Measurements from ENCODE around the gene HNF4A. TPM values are rescaled to one million over a fixed set of nuclear protein-coding genes. Genes with fewer than 3 reads are reported as not detected.

The HNF4A gene
- total RNA-seq, 3 donors from 2014 or later, result 0.11 to 0.27 (median 0.18) TPM

DNA sequence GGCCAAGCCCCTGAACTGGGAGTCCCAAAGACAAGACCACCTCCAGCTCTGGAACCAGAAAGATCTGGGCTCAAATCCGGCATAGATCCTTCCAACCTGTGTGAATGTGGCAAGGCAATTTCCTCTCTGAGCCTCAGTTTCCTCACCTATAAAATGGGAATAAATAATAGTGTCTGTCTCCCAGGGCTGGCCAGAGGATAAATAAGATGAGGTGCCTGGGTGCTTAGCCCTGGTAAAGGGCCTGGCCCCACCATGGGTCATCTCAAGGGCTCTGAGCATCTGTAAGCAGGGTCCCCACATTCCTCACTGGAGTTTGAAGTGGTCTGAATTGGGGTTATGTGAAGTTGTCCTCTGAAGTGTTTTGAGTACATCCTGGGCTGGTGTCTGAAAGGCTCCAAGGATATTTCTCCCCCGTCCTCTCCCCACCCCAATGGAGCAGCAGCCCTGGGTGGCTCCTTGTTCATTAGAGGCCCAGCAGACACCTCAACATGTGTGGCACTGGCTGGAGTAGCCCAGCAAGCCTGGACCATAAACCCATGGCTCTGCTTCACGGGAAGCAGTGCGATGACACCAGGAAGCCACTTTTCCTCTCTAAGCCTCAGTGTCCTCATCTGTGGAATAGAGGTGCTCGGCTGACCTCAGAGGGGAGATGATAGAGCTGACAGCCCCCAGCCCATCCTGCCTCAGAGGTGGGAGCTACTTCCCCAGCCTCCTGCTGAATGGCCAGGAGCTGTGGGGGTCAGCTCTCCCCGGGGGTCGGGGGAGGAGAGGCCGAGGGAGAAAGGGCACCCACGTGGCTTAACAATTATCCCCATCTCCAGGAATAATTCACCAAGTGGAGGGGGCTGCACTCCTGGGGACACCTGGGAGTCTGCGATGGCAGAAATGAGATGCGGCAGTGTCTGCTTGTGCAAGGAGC lies 48.0 kb downstream of the HNF4A start:
- ATAC-seq (no peak), DNase-seq (no peak)
- no peak overlapping the region for H3K4me3 Mint-ChIP-seq
- no peaks in the 10 kb centered on the region for H3K4me1 Mint-ChIP-seq (ENCODE audit: low read depth)
- H3K27me3 Mint-ChIP-seq (ENCODE audit: low read depth), result no peaks in the 10 kb centered on the region
- H3K36me3 Mint-ChIP-seq (ENCODE audit: insufficient read depth), result no peaks in the 10 kb centered on the region
- no peaks in the 10 kb centered on the region for H3K9me3 Mint-ChIP-seq

DNA sequence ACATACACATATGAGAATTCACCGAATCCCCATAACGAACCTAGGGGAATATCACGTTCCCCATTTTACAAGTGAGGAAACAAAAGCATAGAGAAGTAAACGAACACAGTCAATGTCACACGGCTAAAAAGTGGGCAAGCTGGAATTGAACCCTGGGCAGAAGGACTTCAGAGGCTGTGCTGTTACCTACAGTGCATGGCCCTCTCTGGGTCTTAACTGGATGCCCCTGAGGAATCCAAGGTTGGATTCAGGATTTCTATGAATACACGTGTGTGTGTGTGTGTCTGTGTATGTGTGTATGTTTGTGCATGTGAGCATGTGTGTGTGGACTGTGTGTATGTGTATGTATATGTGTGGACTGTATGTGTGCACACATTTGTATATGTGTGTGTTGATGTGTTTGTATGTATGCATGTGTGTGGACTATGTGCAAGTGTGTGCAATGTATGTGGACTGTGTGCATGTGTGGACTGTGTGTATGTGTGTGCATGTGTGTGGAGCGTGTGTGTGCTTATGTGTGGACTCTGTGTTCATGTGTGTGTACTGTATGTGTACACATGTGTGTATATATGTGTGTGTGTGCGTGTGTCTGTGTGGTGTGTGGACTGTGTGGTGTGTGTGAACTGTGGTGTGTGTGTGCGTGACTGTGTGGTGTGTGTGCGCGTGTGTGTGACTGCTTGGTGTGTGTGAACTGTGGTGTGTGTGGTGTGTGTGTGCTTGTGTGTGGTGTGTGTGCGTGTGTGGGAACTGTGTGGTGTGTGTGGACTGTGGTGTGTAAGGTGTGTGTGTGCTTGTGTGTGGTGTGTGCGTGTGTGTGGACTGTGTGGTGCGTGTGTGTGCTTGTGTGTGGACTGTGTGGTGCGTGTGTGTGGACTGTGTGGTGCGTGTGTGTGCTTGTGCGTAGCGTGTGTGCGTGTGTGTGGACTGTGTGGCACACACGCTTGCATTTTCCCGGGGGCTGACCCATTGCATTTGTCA lies 49.0 kb downstream of the HNF4A start:
- H3K27me3 Mint-ChIP-seq (ENCODE audit: low read depth), result no peaks in the 10 kb centered on the region
- no peaks in the 10 kb centered on the region for H3K9me3 Mint-ChIP-seq
- no peak overlapping the region for H3K4me3 Mint-ChIP-seq
- no peaks in the 10 kb centered on the region for H3K36me3 Mint-ChIP-seq (ENCODE audit: insufficient read depth)
- DNase-seq, result no peak
- H3K4me1 Mint-ChIP-seq (ENCODE audit: low read depth), result no peaks in the 10 kb centered on the region
- ATAC-seq, result no peak

DNA sequence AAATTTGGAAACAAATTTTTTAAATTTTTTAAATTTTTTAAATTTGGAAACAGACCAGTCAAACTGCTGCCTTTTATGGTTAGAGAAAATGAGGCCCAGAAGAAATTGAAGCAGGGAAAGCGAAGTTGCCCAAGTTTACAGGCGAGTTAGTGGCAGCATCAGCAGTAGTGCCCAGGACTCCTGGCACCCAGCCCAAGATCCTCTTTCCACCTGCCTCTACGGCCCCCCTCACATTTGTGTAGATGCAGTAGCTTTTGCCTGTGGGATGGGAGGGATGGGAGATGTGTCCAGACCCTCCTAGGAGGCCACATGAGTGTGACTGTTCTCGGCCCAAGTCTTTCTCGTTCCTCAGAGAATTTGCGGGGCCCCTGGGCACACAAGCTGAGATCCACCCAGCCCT lies 49.8 kb downstream of the HNF4A start:
- Mint-ChIP-seq H3K36me3 (ENCODE audit: insufficient read depth) (no peaks in the 10 kb centered on the region), H3K9me3 (no peaks in the 10 kb centered on the region), H3K4me1 (ENCODE audit: low read depth) (no peaks in the 10 kb centered on the region), H3K27me3 (ENCODE audit: low read depth) (no peaks in the 10 kb centered on the region), H3K4me3 (no peak overlapping the region)
- ATAC-seq (no peak), DNase-seq (no peak)

GRCh38 chr20:44405785-44406571 lies 50.5 kb downstream of the HNF4A start:
- H3K9me3 Mint-ChIP-seq, result no peaks in the 10 kb centered on the region
- no peaks in the 10 kb centered on the region for H3K4me1 Mint-ChIP-seq (ENCODE audit: low read depth)
- DNase-seq (no peak), ATAC-seq (no peak)
- H3K36me3 Mint-ChIP-seq (ENCODE audit: insufficient read depth), result no peaks in the 10 kb centered on the region
- no peaks in the 10 kb centered on the region for H3K27me3 Mint-ChIP-seq (ENCODE audit: low read depth)
- no peak overlapping the region for H3K4me3 Mint-ChIP-seq

DNA sequence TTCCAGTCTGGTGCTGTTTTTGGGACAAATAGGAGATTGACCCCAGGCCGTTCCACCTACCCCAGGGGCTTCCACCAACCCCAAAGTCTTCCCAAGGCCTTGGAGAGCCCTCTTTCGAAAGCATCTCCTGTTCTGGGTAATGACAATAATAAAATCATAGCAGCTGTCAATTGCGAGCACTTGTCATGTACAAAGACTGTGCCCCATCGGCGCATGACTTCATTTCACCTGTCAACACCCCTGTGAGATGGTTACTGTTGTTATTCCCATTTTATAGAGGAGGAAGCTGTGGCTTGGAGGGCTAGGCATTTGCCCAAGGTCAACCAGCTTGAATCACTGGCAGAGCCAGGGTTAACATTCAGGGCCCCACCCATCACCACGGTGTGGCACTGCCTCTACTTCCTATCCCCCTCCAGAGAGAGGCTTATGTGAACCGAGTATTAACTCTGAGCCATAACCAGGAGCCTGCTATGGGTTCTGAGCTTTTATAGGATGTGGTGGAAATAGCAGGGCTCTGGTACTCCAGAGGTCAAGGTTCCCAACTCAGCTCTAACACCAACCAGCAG lies 51.2 kb downstream of the HNF4A start:
- H3K4me1 Mint-ChIP-seq (ENCODE audit: low read depth), result no peaks in the 10 kb centered on the region
- no peak for DNase-seq
- H3K36me3 Mint-ChIP-seq (ENCODE audit: insufficient read depth), result no peaks in the 10 kb centered on the region
- no peaks in the 10 kb centered on the region for H3K9me3 Mint-ChIP-seq
- H3K27me3 Mint-ChIP-seq (ENCODE audit: low read depth), result peaks cover 1% of the 10 kb centered on the region
- no peak overlapping the region for H3K4me3 Mint-ChIP-seq
- ATAC-seq, result no peak

GRCh38 chr20:44407402-44408184 lies 52.1 kb downstream of the HNF4A start:
- DNase-seq (no peak), ATAC-seq (no peak)
- peaks cover 8% of the 10 kb centered on the region for H3K27me3 Mint-ChIP-seq (ENCODE audit: low read depth)
- H3K4me1 Mint-ChIP-seq (ENCODE audit: low read depth), result no peaks in the 10 kb centered on the region
- no peaks in the 10 kb centered on the region for H3K36me3 Mint-ChIP-seq (ENCODE audit: insufficient read depth)
- H3K9me3 Mint-ChIP-seq, result no peaks in the 10 kb centered on the region
- no peak overlapping the region for H3K4me3 Mint-ChIP-seq

DNA sequence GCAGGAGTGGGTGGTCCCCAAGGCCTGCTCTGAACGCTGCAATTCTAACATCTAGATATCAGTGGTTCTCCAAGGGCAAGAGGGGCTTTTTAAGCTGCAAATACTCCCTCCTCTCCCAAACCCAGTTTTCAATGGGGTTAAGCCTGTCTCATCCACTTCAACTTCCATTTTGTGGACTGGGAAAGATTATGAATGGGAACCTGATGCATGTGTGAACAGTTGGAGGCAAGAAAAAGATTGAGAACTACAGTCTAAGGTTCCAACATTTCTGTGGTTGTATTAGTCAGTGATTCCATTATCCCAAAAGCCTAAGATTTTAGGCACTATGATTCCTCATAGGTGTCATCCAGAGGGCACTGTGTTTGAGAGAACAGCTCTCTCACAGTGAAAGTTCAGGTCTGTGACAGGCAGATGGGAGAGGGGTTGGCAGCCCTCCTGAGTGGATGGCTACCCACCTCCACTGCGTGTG lies 53.7 kb downstream of the HNF4A start:
- H3K36me3 Mint-ChIP-seq (ENCODE audit: insufficient read depth), result no peaks in the 10 kb centered on the region
- no peak for DNase-seq
- H3K4me3 Mint-ChIP-seq, result no peak overlapping the region
- no peak for ATAC-seq
- no peaks in the 10 kb centered on the region for H3K4me1 Mint-ChIP-seq (ENCODE audit: low read depth)
- no peaks in the 10 kb centered on the region for H3K9me3 Mint-ChIP-seq
- H3K27me3 Mint-ChIP-seq (ENCODE audit: low read depth), result peaks cover 13% of the 10 kb centered on the region

DNA sequence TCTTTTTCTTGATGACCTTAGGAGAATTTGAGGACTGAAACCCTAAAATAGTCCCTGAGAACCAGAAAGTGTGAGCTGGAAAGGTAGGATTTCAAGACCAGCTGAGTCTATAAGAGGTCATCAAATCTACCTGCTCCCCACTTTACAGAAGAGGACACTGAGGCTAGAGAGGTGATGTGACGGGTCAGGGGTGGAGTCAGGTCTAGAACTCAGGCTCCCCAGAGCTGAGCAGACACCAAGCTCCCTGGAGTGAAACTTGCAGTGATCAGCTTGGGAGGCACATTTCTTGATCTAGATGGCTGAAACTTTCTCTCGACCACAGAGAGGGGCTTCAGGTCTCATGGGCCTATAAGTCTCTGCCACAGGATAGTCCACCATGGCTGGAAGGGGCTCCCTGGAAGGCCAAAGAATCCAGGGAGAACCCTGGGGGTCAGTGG lies 55.1 kb downstream of the HNF4A start:
- no peaks in the 10 kb centered on the region for H3K4me1 Mint-ChIP-seq (ENCODE audit: low read depth)
- no peaks in the 10 kb centered on the region for H3K36me3 Mint-ChIP-seq (ENCODE audit: insufficient read depth)
- ATAC-seq, result no peak

DNA sequence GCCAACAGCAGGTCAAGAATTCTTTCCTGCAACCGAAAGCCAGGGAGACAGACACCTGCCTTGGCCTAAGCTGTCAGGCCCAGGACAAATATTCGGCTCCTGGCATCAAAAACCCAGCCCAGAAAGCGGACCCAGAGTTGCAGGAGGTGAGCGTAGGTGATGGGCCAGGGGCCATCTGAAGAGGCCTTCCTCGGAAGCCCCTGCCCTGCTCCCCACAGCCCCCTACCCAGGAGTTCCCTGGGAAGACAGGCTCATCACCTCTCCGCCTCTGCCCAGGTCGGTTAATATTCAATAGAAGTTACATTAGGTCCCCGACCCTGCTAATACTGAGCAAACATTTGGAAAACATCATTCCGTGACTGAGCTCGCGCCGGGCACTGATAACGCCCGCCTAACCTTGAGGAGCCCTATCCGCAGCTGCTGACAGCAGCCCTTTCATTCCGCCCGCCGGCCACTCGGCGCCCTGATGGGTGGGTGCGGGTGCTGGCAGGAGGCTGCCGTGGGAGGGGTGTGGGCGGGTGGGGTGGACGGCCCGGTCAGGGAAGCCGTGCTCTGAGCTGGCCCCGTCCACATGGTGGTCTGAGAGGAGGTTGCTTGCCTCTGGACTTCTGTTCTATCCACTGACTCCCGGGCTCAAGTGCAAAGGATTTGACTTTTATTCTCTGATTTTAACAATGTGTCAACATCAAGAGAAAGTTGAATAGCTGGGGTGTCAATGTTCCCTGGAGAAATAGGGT lies 55.7 kb downstream of the HNF4A start:
- no peaks in the 10 kb centered on the region for H3K9me3 Mint-ChIP-seq

More for the DNA sequence above, 55.1 kb downstream of the HNF4A start:
- DNase-seq, result no peak
- Mint-ChIP-seq H3K9me3 (no peaks in the 10 kb centered on the region), H3K27me3 (ENCODE audit: low read depth) (peaks cover 13% of the 10 kb centered on the region), H3K4me3 (no peak overlapping the region)

DNA sequence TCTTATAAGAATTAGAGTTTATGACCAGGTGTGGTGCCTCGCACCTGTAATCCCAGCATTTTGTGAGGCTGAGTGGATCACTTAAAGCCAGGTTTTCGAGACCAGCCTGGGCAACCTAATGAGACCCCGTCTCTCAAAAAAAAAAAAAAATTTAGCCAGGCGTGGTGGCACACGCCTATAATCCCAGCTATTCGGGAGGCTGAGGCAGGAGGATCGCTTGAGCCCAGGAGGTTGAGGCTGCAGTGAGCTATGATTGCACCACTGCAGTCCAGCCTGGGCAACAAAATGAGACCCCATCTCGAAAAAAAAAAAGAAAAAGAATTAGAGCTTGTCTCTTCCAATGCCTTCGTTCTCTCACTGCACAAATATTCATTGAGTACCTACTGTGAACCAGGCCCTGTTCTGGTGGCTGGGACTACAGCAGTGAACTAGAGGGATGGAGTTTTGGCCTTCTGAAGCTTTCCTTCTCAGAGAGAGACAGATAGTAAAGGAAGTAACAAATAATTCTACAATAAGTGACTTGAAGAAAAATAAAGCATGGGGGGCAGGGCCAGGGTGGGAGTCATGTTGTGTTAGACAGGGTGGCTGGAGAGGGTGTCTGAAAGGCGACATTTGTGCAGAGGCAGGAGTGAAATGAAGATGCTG lies 56.4 kb downstream of the HNF4A start:
- Mint-ChIP-seq H3K9me3 (no peaks in the 10 kb centered on the region), H3K27me3 (ENCODE audit: low read depth) (peaks cover 13% of the 10 kb centered on the region), H3K4me3 (no peak overlapping the region), H3K36me3 (ENCODE audit: insufficient read depth) (no peaks in the 10 kb centered on the region), H3K4me1 (ENCODE audit: low read depth) (no peaks in the 10 kb centered on the region)
- no peak for DNase-seq
- no peak for ATAC-seq

More for the DNA sequence above, 55.7 kb downstream of the HNF4A start:
- no peaks in the 10 kb centered on the region for H3K4me1 Mint-ChIP-seq (ENCODE audit: low read depth)
- H3K27me3 Mint-ChIP-seq (ENCODE audit: low read depth), result peaks cover 13% of the 10 kb centered on the region
- H3K4me3 Mint-ChIP-seq, result no peak overlapping the region
- H3K36me3 Mint-ChIP-seq (ENCODE audit: insufficient read depth), result no peaks in the 10 kb centered on the region
- ATAC-seq, result no peak
- no peak for DNase-seq

- H3K36me3 Mint-ChIP-seq (ENCODE audit: insufficient read depth), result no peaks in the 10 kb centered on the region
- no peaks in the 10 kb centered on the region for H3K4me1 Mint-ChIP-seq (ENCODE audit: low read depth)
- ATAC-seq (no peak), DNase-seq (no peak)
- no peak overlapping the region for H3K4me3 Mint-ChIP-seq
- H3K9me3 Mint-ChIP-seq, result no peaks in the 10 kb centered on the region
- peaks cover 13% of the 10 kb centered on the region for H3K27me3 Mint-ChIP-seq (ENCODE audit: low read depth)
Measured at GRCh38 chr20:44412402-44413144, 57.1 kb downstream of the HNF4A start.
